Head of caudate nucleus (tissue), 42 donors: ENCODE data around the gene DHRS2.
"Not testable (repeated sequence)": the region's sequence is repeated elsewhere in the genome, so short reads cannot be mapped to it uniquely, and the experiment has no call there.

Source experiments
- DNase-seq, 42 donors: peaks; one replicate each; pipeline versions ENCODE4 v3.0.0 to v3.0.0-alpha.2; 2020 to 2021; ENCODE audit warnings: mixed read lengths in 7 of 42
- intact Hi-C: fragments of 100-400 bp; cut with DNase I; formaldehyde crosslinking; loops from one replicate; pipeline ENCODE4 v1.15.0; 2022

The DHRS2 gene

GRCh38 chr14:23664207-23664885, 28.2 kb downstream of the DHRS2 start:
- intact Hi-C loops: no loop called here
- DNase-seq: no peak

GRCh38 chr14:23665302-23666016, 29.3 kb downstream of the DHRS2 start:
- no peak for DNase-seq
- intact Hi-C loops: no loop called here

GRCh38 chr14:23667134-23667533, 31.0 kb downstream of the DHRS2 start:
- no peak for DNase-seq
- intact Hi-C loops: no loop called here

- no peak for DNase-seq
- intact Hi-C loops: no loop called here
These were observed 33.3 kb downstream of the DHRS2 start for GRCh38 chr14:23669441-23669840.

- intact Hi-C loops: no loop called here
- no peak for DNase-seq
These were observed 34.3 kb downstream of the DHRS2 start for GRCh38 chr14:23670481-23670880.

- intact Hi-C loops: no loop called here
- no peak for DNase-seq
These were observed 36.0 kb downstream of the DHRS2 start for GRCh38 chr14:23672200-23672599.

GRCh38 chr14:23675337-23675736, 39.2 kb downstream of the DHRS2 start:
- intact Hi-C loops: no loop called here
- DNase-seq: no peak

GRCh38 chr14:23675906-23676305, 39.7 kb downstream of the DHRS2 start:
- intact Hi-C loops: no loop called here
- no peak for DNase-seq

DNA sequence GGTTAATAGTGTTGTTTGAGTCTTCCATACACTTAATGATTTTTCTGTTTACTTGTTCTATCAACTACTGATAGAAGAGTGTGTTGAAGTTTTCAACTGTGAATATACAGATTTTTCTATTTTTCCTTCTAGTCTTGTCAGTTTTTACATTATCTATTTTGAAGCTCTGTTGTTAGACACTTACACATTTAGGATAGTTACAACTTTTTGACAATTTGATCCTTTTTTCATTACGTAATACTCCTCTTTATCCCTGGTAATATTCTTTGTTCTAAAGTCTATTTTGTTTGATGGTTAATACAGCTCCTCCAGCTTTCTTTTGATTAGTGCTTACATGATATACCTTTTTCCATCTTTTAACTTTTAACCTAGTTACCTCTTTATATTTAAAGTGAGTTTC, 45.2 kb downstream of the DHRS2 start:
- DNase-seq: no peak
- intact Hi-C loops: no loop called here

DNA sequence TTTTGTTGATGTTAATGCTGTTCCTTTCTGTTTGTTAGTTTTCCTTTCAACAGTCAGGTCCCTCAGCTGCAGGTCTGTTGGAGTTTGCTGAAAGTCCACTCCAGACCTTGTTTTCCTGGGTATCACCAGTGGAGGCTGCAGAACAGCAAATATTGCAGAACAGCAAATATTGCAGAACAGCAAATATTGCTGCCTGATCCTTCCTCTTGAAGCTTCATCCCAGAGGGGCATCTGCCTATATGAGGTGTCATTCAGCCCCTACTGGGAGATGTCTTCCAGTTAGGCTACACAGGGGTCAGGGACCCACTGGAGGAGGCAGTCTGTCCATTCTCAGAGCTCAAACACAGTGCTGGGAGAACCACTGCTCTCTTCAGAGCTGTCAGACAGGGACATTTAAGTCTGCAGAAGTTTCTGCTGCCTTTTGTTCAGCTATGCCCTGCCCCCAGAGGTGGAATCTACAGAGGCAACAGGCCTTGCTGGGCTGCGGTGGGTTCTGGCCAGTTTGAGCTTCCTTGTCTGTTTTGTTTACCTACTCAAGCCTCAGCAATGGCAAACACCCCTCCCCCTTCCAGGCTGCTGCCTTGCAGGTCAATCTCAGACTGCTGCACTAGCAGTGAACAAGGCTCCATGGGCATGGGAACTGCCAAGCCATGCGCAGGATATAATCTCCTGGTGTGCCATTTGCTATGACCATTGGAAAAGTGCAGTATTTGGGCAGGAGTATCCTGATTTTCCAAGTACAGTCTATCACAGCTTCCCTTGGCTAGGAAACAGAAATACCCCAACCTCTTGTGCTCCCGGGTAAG, 53.7 kb downstream of the DHRS2 start:
- intact Hi-C loops: not testable (repeated sequence)

GRCh38 chr14:23692416-23692815, 56.3 kb downstream of the DHRS2 start:
- intact Hi-C loops: no loop called here
- no peak for DNase-seq

More for the DNA sequence above, 53.7 kb downstream of the DHRS2 start:
- not testable (repeated sequence) for DNase-seq

GRCh38 chr14:23693252-23693775, 57.1 kb downstream of the DHRS2 start:
- intact Hi-C loops: no loop called here
- no peak for DNase-seq

DNA sequence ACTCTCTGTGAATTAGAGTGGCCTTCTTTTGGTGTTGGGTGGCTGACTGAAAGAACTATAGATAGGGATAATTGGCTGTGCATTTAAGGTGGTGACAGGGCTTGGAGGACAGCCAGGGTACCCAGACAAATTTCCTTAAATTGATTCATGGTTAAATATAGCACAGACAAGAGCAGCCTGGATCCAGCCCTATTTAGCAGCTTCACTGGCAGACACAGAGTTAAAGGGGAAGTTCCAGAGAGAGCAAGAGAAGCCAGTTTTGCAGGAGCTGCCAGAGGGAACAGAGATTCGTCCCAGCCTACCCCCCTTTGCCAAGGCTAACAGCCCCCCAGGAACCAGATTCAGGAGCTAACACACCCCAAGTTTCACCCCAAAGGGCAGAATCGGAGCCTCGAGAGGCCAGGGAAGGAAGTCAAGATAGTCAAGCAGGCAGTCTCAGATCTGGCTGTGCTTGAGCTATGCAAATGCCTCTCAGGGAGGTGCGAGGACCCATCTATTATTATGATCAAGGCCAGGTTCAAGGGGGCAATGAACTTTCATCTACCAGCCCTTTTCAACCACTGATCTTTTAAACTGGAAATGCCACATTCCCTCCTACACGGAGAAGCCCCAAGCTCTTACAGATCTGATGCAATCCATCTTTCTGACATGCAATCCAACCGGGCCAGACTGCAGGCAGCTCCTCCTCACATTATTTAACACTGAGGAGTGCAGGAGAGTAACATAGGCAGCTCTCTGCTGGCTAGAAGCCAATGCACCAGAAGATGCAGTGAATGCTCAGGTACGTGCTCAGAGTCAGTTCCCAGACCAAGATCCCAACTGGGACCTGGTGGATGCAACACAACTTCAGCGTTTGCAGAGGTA, 58.2 kb downstream of the DHRS2 start:
- intact Hi-C loops: no loop called here
- peak in 25 of 42 donors; percentile 5 to 69 (median 34) for DNase-seq
